Activated naive CD4-positive, alpha-beta T cell treated with anti-CD3 and anti-CD28 coated beads, Interleukin-2, amount 50 U/mL, for 72 hours (primary cell): ENCODE measurements around the gene SETBP1. TPM values are rescaled to one million over a fixed set of nuclear protein-coding genes. Genes with fewer than 3 reads are reported as not detected.
A peak's percentile ranks its signal among the peaks of the same experiment; 100 is the strongest.

ENCODE experiments used
- ATAC-seq, 2 donors: fragments of 150-1000 bp; cut with Tn5 transposase; 2 replicates each; pipeline ENCODE4 v1.10.0; 2021; ENCODE audit warnings: mild to moderate bottlenecking in 2 of 2, moderate library complexity in 2 of 2
- DNase-seq, 2 donors: peaks; one replicate each; pipeline ENCODE4 v3.0.0; 2021 to 2022; ENCODE audit warnings: low spot score in 2 of 2
- H3K27ac Mint-ChIP-seq, 2 donors: one replicate each; pipeline ENCODE4 v1.8.0; 2022; ENCODE audit warnings: mild to moderate bottlenecking in 2 of 2, mixed read lengths in 2 of 2
- H3K36me3 Mint-ChIP-seq, 2 donors: one replicate each; pipeline ENCODE4 v1.8.0; 2022; ENCODE audit warnings: mixed read lengths in 2 of 2
- H3K9me3 Mint-ChIP-seq, 2 donors: one replicate each; pipeline ENCODE4 v1.8.0; 2022; ENCODE audit warnings: mixed read lengths in 2 of 2
- total RNA-seq, 2 donors: library from RNA; stranded (reverse); gene quantifications; one replicate each; pipeline ENCODE4 v1.2.3, GENCODE V29; 2022

Gene SETBP1
- total RNA-seq, 2 donors from 2014 or later: 1.2 to 2.7 TPM

- H3K9me3 Mint-ChIP-seq: peaks cover 4 to 5% of the 10 kb centered on the region in 2 donors
- ATAC-seq (peak; percentile 60 to 80), DNase-seq (no peak)
- peak overlapping the region in 1 of 2 donors; percentile 2 for H3K27ac Mint-ChIP-seq
- no peaks in the 10 kb centered on the region for H3K36me3 Mint-ChIP-seq
Measured at GRCh38 chr18:44818668-44819403, 138.1 kb downstream of the SETBP1 start.

- no peak for ATAC-seq
- Mint-ChIP-seq H3K36me3 (no peaks in the 10 kb centered on the region), H3K27ac (no peak overlapping the region), H3K9me3 (peaks cover 4 to 5% of the 10 kb centered on the region in 2 donors)
- no peak for DNase-seq
Measured at GRCh38 chr18:44819944-44820510, 139.3 kb downstream of the SETBP1 start.

- H3K9me3 Mint-ChIP-seq: peaks cover 4 to 5% of the 10 kb centered on the region in 2 donors
Measured at GRCh38 chr18:44821924-44822323, 141.2 kb downstream of the SETBP1 start.

DNA sequence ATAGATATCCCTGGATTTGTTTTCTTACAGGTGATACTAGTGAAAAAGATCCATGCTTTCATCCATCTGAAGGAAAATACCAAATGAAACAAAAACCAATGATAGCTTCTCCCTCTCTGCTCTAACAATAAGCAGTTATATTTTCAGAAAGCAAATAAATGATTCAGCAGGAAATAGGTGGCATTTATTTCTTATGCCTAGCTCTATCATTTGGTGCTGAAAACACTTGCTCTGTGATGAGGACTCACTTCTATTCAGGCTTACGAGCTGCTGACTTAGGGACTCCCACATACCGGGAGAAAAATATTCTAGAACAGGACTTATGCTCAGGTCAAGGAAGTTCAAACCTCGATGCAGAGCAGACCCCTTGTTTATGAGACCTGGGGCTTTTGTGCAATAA is 142.6 kb downstream of the SETBP1 start:
- Mint-ChIP-seq H3K9me3 (peaks cover 4 to 5% of the 10 kb centered on the region in 2 donors), H3K27ac (no peak overlapping the region), H3K36me3 (no peaks in the 10 kb centered on the region)
- DNase-seq (no peak), ATAC-seq (no peak)

More at GRCh38 chr18:44821924-44822323, 141.2 kb downstream of the SETBP1 start:
- no peaks in the 10 kb centered on the region for H3K36me3 Mint-ChIP-seq
- ATAC-seq: no peak
- DNase-seq: no peak
- H3K27ac Mint-ChIP-seq: no peak overlapping the region

DNA sequence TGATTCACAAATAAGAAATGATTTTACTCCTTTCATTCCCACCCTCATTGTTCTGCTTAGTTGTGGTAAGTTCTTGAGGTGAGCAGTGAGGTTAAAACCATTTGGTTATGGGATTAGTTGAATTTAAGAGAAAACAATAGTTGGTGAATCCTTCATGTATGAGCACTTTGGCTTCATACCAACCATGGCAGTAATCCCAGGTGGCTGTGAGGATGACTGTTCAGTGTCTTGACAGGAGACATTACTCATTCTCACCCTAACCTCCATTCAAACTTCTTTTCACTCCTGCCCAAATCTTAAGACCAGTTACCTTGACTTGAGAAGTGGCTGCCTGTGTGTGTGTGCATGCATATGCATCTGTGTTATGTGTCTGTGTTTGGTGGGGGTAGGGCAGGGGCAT is 143.1 kb downstream of the SETBP1 start:
- no peak overlapping the region for H3K27ac Mint-ChIP-seq
- ATAC-seq: peak; percentile 76 to 83
- no peak for DNase-seq
- H3K9me3 Mint-ChIP-seq: peaks cover under 1 to 4% of the 10 kb centered on the region in 2 donors
- H3K36me3 Mint-ChIP-seq: no peaks in the 10 kb centered on the region

DNA sequence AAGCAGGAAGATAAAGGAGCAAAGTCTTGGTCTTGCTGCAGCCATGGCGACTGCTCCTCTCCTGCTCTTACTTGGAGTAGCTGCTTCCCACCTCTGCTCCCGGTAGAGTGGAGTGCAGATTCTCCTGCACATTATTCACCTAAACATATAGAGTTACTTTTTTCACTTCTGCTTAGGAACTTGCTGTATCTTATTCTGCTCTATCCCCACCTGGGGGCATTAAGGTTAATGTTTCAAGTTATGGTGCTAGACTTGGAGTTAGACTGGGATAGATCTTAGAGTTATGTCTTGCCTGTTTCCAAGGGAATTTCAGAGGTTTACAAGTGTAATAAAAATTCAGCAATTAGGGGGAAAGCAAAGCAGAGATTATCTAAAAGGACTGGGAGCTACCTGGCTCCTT is 144.2 kb downstream of the SETBP1 start:
- ATAC-seq (no peak), DNase-seq (no peak)
- Mint-ChIP-seq H3K9me3 (peaks cover 0 to 4% of the 10 kb centered on the region in 2 donors), H3K27ac (no peak overlapping the region), H3K36me3 (no peaks in the 10 kb centered on the region)

GRCh38 chr18:44826418-44827259 is 146.0 kb downstream of the SETBP1 start:
- DNase-seq (no peak), ATAC-seq (no peak)
- H3K36me3 Mint-ChIP-seq: no peaks in the 10 kb centered on the region
- no peak overlapping the region for H3K27ac Mint-ChIP-seq
- peaks cover 0 to 4% of the 10 kb centered on the region in 2 donors for H3K9me3 Mint-ChIP-seq

- H3K36me3 Mint-ChIP-seq: no peaks in the 10 kb centered on the region
- H3K27ac Mint-ChIP-seq: no peak overlapping the region
- no peaks in the 10 kb centered on the region for H3K9me3 Mint-ChIP-seq
- DNase-seq: no peak
- ATAC-seq: no peak
Measured at GRCh38 chr18:44828080-44828479, 147.4 kb downstream of the SETBP1 start.

DNA sequence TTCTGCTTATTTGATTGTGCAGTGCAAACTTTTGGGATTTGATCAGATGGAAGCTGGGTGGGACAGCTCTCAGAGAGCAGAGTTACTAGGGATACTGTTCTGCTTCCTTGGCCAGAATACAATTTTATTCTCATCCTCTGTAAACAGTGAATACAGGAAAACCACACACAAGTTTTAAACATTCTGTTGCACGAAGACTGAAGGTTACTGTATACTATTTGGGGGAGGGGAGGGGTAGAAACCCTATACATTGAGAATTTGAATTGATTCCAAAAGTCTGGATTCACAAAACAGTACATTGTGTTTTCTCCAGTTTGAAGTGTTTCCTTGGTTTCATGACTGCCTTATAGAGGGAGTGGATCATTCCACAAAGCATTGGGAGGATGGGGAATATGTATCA is 149.9 kb downstream of the SETBP1 start:
- Mint-ChIP-seq H3K9me3 (no peaks in the 10 kb centered on the region), H3K36me3 (no peaks in the 10 kb centered on the region), H3K27ac (no peak overlapping the region)
- DNase-seq (no peak), ATAC-seq (no peak)

GRCh38 chr18:44833786-44834185 is 153.1 kb downstream of the SETBP1 start:
- Mint-ChIP-seq H3K27ac (peak overlapping the region in 1 of 2 donors; percentile 2), H3K36me3 (no peaks in the 10 kb centered on the region), H3K9me3 (no peaks in the 10 kb centered on the region)
- no peak for ATAC-seq
- DNase-seq: no peak

DNA sequence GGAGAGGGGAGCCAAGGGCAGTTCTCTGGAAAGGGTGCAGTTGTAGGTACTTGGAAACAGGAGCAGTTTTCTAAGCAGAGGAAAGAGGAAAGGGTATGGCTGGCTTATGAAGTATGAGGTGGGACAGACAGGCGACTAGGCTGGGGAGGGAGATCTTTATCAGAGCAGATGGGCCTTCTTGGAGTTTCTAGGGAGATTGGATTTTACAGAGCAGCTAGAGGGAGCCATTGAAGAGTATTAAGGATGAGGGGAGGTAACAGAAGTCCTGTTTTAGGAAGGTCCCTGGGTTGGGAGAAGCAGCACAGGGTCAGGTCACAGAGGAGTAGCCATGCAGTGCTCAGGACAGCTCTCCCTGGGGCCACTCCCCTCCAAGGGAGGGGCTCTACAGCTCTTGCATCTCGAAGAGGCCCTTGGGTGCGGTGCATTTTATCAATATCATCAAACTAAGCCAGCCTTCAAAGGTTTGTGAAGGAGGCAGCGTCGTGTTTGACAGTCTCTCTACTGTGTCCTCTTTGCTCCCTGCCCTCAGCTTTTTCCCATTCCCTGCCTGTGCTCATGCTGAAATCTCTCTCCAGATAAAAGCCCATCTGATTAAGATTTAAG is 154.3 kb downstream of the SETBP1 start:
- ATAC-seq (no peak), DNase-seq (no peak)
- H3K9me3 Mint-ChIP-seq: no peaks in the 10 kb centered on the region

DNA sequence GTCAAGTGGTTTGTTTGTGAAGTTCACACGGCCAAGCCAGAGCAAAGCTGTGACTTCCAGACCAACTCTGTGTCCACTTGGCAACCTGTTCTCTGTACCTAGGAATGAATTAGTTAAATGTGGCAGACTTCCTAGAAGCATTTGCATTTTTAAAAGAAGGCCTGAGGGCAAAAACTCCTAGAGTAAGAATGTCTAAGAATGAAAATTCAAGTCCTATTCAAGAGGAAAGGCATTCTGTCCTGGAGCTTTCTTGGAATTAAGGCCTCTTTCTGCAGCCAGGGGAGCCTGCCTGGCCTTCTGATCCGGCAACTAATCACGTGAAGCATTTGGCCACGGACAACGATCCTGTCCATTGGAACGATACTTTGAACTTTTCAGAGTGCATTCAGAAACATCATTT is 155.0 kb downstream of the SETBP1 start:
- H3K9me3 Mint-ChIP-seq: no peaks in the 10 kb centered on the region
- ATAC-seq (no peak), DNase-seq (no peak)
- no peaks in the 10 kb centered on the region for H3K36me3 Mint-ChIP-seq
- no peak overlapping the region for H3K27ac Mint-ChIP-seq

More for the DNA sequence above, 154.3 kb downstream of the SETBP1 start:
- no peak overlapping the region for H3K27ac Mint-ChIP-seq
- no peaks in the 10 kb centered on the region for H3K36me3 Mint-ChIP-seq

DNA sequence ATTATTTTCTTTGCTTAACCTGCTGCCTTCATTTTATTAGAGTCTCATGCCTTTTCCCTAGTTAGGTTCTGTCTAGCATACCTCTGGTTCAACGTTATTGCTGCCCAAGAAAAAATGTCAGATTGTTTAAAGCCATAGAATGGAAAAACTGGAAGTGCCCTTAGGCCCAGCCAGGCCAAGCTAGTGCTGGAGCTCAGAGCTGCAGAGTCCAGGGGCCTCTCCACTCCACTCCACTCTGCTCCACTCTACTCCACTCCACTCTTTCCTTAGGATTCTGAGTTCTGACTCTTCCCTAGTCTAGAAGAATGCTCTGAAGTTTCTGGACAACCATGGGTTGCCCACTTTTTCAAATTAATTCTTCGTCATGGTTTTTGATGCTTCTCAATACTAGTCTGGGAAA is 155.6 kb downstream of the SETBP1 start:
- no peak for DNase-seq
- Mint-ChIP-seq H3K36me3 (no peaks in the 10 kb centered on the region), H3K9me3 (no peaks in the 10 kb centered on the region), H3K27ac (no peak overlapping the region)
- no peak for ATAC-seq

- Mint-ChIP-seq H3K9me3 (peaks cover 0 to 5% of the 10 kb centered on the region in 2 donors), H3K36me3 (peaks cover 0 to 4% of the 10 kb centered on the region in 2 donors), H3K27ac (no peak overlapping the region)
- ATAC-seq (no peak), DNase-seq (no peak)
Measured at GRCh38 chr18:44837482-44838180, 156.9 kb downstream of the SETBP1 start.

DNA sequence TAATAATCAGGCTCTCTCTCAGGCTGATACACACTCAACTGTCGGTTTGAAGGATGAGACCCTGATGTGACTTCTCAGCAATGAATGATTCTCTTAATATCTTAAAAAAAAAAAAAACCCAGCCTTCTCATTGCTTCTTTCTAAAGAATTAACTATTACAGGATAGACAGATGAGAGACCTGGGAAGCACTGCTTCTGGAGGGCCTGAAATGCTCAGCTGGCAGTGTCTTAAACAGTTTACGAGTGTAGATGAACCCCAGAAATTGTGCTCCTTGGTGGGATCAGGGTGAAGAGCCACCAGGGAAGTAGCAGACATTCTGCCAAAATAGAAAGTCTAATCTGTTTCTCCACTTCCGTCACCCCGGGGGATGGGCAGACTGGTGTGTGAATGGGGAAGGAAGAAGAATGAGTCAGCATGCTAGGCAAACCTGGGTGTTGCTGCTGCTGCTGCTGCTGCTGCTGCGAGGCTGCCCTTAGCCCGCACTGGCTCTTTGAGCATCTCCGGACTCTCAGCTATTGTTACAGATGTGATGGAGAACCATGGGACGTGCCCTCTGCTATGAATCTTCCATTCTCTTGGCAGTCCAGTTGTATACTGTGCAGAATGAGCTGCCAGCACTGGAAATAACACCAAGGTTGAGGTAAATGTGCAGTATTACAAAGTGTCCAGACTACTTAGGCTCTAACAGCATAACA is 158.4 kb downstream of the SETBP1 start:
- peaks cover 0 to 5% of the 10 kb centered on the region in 2 donors for H3K9me3 Mint-ChIP-seq
- no peak overlapping the region for H3K27ac Mint-ChIP-seq
- H3K36me3 Mint-ChIP-seq: peaks cover 0 to 4% of the 10 kb centered on the region in 2 donors
- DNase-seq (peak in 1 of 2 donors; percentile 50), ATAC-seq (peak; percentile 88 to 95)
